Islet precursor cell (in vitro differentiated cells): ENCODE data around the gene SCT.
A peak's percentile ranks its signal among the peaks of the same experiment; 100 is the strongest.

Experiments
- DNase-seq: peaks from one replicate; pipeline ENCODE4 v3.0.0-alpha.2; 2018

SCT gene

DNA sequence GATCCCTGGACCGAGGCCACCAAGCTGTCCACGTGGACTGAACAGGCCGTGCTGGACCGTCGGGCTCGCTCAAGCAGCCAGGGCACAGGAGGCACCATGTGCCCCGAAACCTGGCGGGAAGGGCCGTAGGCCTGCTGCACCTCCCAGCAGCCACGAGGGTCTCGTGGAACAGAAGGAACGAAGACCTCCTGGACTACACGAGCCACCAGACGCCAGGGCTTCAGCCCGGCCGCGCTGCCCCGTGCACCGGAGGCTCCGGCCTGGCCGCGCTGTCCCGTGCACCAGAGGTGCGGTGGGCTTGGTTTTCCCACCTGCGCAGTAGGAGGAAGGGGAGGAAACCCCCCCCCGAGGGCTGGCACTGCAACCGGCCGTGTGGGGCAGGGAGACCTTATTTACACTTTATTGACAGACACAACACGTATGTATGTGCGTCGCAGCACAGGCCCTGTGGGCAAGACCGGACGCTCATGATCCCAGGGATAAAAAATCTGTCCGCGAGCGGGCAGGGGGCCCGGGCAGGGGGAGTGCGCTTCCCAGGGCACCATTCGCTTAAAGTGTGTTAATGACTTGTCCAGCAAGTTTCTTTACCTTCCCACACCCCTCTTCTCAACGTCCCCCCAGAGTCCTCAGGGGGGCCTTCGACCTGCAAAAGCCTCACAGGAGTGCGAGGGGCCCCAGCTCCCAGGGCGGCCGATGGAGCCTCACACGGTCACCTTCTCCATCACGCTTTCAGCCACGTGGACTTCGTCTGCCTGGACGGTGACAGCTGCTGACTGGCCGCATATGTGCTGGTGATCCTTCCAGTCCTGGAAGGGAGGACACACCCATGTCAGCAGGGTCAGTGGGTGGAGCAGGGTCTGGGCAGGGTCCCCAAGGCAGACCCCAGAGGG, 17.1 kb upstream of the SCT start:
- DNase-seq = no peak

DNA sequence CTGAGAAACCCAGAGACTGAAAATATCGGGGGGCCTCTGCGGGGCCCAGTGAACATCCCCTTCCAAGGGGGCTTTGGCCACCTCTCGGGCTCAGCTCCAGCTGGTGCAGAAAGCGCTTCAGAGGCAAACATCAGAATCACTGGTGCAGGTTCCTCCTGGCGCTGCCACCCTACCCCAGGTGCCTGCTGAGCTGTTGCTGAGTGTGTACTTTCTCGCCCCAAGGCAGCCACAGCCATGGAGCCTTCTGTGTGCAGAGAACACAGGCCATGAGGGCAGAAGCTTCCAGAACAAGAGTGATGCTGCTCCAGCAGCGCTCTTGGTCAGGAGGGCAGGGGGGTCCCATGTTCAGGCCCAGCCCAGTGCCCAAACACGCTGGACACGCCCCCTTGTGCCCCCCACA, 16.4 kb upstream of the SCT start:
- DNase-seq = no peak

DNA sequence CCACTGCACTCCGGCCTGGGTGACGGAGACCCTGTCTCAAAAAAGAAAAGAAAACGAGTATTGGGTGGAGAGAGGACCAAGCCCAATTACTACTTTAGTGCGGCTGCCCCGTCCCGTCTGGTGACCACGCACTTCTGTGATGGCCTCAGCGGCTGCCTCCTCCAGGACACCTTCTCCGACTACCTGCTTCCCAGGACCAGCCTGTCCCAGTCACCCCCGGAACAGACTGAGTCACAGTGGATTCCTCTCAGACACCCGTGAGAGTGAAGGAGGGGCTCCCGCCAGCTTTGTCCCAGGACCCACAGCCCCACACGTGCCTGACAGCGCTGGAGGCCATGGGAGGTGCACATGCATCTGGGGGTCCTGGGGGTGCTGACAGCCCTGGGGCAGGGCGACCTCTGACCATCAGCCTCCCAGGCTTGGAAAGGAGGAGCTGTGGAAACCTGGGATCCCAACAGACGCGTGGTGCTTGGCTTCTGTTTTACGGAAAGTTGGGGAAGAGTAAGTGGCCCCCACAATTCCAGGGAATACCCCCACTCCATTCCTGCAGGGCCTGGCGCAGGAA, 14.9 kb upstream of the SCT start:
- DNase-seq = peak; percentile 51

DNA sequence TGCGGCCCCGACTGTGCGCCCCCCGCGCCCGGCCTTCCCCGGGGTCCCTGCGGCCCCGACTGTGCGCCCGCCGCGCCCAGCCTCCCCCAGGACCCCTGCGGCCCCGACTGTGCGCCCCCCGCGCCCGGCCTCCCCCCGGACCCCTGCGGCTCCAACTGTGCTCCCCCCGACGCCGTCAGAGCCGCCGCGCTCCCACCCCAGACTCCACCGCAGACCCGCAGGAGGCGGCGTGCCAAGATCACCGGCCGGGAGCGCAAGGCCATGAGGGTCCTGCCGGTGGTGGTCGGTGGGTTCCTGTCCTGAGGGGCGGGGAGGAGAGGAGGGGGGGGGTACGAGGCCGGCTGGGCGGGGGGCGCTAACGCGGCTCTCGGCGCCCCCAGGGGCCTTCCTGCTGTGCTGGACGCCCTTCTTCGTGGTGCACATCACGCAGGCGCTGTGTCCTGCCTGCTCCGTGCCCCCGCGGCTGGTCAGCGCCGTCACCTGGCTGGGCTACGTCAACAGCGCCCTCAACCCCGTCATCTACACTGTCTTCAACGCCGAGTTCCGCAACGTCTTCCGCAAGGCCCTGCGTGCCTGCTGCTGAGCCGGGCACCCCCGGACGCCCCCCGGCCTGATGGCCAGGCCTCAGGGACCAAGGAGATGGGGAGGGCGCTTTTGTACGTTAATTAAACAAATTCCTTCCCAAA, 13.2 kb upstream of the SCT start:
- DNase-seq = peak; percentile 58

DNA sequence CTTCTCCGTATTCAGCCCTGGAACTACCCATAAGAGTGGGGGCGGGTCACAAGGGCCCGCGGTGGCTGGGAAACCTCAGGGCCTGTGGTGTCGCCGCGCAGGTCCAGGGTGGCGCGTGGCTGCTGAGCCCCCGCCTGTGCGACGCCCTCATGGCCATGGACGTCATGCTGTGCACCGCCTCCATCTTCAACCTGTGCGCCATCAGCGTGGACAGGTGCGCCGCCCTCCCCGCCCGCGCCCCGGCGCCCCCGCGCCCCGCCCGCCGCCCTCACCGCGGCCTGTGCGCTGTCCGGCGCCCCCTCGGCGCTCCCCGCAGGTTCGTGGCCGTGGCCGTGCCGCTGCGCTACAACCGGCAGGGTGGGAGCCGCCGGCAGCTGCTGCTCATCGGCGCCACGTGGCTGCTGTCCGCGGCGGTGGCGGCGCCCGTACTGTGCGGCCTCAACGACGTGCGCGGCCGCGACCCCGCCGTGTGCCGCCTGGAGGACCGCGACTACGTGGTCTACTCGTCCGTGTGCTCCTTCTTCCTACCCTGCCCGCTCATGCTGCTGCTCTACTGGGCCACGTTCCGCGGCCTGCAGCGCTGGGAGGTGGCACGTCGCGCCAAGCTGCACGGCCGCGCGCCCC, 12.5 kb upstream of the SCT start:
- peak; percentile 53 for DNase-seq

DNA sequence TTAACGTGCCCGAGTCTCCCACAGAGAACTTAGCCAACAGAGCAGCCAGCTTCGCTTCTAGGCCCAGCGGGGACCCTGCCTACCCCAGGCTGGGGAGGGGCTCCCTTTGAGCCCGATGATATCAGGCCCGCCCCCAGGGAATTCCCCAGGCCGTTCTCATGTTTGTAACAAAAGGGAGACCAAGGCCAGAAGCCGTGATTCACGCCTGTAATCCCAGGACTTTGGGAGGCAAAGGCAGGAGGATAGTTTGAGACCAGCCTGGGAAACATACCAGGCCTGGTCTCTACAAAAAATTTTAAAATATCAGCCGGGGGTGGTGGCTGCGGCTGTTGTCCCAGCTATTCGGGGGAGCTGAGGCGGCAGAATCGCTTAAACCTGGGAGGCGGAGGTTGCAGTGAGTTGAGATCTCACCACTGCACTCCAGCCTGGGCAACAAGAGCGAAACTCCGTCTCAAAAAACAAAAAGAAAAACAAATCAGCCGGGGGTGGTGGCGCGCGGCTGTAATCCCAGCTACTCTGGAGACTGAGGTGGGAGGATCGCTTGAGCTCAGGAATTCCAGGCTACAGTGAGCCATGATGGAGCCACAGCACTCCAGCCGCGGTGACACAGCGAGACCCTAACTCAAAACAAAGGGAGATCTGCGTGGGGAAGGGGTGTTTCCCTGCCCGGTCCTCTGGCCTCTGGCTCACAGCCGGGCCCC, 11.8 kb upstream of the SCT start:
- peak; percentile 66 for DNase-seq

DNA sequence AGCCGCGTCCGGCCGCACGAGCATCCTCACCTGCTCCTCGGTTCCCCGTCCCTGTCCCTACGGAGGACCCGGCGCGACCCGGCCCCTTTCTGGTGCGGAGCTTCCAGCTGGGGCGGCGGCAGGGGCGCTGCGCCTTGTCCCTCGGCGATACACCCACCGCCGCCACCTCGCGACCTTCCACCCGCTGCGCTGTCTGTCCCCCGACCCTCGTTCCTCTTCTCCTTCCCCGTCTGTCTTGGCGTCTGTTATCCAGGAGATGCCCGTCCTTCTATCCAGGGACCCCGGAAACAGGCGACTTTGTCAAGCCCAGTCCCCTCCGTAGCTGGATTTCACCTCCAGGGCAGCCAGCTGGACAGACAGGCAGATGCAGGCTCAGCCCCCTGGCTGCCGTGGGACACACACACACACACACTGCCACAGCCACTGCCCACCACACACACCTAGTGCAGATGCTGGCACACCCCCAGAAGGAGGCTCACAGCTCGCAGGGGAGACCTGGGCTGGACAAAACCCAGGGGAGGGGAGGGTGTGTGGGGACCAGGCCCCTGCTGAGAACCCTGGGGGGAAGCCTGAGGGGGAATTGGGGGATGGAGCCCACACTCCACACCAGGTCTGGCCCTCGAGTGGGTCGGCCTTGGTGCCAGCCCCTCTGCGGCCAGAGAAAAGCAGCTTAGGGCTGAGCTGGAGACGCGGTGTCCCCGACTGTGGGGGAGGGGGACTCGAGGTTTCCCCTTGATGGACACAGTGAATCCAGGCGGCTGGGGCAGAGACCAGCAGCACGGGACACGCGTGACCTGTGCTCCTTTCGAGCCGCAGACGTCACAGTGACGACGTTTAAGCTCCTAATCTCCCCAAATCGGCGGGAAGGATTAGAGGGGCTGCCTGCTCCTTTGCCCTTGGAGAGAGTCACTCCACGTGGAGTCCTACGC, 10.9 kb upstream of the SCT start:
- DNase-seq = peak; percentile 55

DNA sequence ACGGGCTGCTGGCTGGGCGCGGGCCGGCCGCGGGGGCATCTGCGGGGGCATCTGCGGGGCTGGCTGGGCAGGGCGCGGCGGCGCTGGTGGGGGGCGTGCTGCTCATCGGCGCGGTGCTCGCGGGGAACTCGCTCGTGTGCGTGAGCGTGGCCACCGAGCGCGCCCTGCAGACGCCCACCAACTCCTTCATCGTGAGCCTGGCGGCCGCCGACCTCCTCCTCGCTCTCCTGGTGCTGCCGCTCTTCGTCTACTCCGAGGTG, 10.3 kb upstream of the SCT start:
- DNase-seq = no peak

DNA sequence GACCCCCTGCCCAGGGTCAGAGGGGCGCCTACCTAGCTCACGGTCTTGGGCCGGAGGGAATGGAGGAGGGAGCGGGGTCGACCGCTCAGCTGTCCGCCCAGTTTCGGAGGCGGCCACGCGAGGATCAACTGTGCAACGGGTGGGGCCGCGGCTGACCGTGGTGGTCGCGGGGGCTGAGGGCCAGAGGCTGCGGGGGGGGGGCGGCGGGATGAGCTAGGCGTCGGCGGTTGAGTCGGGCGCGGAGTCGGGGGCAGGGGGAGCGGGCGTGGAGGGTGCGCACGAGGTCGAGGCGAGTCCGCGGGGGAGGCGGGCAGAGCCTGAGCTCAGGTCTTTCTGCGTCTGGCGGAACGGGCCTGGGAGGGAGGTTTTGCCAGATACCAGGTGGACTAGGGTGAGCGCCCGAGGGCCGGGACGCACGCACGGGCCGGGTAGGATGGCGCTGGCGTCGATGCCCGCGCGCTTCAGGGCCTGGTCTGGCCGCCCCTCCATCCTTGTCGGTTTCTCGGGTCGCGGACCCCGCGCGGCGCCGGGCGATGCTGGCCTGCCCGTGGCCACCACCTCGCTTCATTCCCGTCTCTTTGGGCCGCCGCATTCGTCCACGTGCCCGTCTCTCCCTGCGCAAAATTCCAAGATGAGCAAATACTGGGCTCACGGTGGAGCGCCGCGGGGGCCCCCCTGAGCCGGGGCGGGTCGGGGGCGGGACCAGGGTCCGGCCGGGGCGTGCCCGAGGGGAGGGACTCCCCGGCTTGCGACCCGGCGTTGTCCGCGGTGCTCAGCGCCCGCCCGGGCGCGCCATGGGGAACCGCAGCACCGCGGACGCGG, 9.7 kb upstream of the SCT start, which contains the start of gene DRD4:
TSS of gene DRD4 (plus strand) at position 759 of the 822 bp plus-strand sequence. CDS start at position 795, 36 bp downstream.
- DNase-seq = peak; percentile 65

DNA sequence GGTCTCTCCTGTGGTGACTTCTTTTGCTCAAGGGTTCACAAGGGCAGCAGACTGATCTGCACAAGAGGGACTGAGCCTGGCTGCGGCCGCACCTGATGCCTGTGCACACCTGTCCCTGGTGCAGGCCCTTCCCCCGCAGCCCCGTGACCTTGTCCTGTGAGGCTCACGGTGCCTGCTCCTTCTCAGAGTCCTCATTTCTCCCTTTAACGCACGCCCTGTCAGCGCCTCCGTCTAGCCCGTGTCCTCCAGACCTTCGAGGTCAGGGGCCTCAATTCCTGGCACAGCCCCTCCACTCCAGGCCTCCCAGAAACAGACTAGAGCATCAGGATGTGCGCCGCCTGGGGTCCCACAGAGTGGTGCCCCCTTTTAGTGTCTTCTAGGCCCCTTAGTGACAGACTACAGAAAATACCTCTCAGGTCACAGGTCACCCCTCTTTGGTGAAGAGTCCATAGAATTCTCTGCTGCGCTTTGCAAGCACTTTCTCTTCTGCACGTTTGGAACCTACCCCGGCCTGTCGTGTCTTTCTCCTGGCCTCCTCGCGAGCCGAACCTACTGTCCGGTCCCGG, 9.0 kb upstream of the SCT start:
- peak; percentile 57 for DNase-seq

DNA sequence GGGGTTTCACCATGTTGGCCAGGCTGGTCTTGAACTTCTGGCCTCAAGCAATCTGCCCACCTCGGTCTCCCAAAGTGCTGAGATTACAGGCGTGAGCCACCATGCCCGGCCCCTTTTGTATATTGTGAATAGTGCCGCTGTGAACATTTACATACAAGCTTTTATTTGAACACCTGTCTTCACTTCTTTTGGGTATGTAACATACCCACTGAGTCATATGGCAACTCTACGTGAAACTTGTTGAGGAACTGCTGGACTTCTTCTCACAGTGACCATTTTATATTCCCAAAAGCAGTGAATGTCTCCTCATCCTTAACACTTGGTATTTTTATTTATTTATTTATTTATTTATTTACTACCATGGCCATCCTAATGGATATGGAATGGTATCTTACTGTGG, 3.9 kb upstream of the SCT start:
- DNase-seq = no peak

DNA sequence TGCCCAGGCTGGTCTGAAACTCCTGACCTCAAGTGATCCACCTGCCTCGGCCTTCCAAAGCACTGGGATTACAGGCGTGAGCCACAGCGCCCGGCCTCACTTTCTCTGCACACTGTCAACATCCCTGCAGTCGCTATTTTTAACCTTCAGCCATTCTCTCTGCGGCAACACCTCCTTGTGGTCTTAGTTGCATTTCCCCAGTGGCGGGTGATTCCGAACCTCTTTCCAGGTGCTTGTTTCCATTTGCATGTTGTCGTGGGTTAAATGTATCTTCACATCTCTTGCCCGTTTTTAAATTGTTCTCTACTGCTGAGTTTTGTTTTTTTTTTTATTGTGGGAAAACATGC, 2.2 kb upstream of the SCT start:
- no peak for DNase-seq

DNA sequence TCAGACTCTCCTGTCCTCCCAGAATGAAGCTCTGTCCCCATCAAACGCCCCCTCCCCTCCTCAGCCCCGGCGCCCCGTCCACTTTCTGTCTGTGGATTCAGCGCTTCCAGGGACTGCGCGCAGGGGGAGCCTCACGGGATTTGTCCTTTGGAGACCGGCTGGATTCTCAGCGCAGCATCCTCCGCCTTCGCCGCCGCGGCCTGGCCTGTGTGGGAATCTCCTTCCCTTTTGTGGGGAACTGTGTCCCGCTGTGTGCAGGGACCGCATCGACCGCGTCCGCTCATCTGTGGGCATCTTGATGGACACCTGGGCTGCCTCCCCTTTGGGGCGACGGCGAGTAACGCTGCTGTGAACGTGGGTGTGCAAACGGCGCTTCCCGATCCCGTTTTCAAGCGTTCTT, 1.1 kb upstream of the SCT start:
- DNase-seq = no peak

DNA sequence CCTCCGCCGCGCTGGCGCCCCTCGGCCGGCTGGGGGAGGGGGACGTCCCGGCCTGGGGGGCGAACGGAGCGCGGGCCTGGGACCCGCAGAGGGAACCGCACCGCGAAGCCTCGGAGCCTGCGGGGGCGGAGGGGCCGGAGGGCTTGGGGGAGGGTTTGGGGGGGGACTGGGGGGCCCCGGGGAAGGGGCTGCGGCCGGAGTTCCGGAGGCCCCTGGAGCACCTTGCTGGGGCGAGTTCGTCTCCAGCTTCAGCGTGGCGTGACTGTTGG, 261 bp upstream of the SCT start:
- DNase-seq = no peak

DNA sequence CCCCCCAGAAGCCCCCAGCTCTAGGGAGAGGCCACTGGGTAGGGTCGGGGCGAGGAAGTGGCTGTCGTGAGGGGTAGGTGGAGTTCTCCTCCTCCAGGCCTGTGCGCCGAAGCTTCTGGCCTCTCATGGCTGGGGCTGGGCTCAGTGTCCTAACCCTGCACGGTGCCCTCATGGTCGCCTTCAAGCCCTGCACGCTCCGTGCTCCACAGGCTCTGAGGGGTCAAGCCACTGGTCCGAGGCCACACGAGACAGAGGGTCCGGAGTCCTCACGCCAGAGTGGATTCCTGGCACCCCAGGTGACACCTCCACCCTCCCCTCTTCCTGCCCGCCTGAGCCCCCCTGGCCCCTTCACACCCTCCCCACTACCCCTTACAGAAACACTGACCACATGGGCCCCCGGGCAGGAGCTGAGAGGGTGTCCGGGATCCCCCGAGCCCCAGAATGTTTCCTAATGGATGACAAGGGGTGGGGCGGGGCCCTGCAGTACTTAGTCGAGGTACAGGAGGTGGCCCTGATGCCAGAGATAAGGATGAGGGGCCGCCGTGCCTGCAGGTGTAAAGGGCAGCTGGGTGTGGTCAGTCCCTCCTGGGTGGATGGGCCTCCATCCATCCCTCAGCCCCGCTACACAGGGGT, 1.2 kb downstream of the SCT start:
- no peak for DNase-seq

DNA sequence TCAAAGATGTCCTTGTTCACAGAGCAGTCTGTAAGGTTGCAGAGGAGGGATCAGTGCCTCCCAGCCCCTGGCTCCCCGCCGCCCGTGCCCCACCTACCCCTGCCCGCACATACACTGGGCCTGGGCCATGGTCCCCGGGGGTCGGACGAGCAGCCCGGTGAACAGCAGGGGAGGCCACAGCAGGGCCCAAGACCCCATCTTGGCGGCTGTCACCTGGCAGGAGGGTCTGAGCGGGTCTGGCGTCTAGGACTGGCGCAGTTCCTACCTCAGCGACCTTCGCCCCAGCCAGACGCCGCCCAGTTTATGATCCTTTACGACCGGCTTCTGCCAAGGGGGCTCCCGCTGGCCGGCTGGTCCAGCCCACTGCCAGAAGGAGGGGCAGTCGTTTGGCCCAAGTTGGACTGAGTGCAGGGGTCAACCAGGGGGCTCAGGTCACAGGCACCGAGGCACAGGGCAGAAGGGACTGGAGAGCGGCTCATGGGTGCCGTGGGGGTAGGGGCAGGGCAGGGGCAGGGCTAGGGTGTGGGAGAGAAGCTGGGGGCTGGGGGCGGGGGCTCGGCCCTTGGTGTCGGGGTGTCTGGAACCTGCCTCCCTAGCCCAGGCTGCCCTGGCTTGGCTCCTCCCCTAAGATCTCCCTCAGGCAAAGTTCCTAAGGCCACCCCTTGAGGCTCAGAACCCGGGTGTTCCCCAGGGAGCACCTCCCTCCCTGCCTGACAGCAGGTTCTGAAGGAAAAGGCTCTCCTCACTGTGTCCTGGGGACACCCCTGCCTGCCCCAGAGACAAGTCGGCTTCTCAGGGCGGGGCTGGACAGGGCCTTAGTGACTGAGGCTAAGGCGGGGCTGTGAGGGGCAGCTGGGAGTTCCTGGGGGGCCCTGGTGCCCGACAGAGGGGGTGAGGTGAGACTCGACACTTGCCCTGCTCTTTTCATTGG, 2.0 kb downstream of the SCT start, which contains the start of gene CDHR5:
TSS of gene CDHR5 (minus strand) at position 251 of the 931 bp plus-strand sequence. CDS start at position 198, 53 bp downstream.
- no peak for DNase-seq

DNA sequence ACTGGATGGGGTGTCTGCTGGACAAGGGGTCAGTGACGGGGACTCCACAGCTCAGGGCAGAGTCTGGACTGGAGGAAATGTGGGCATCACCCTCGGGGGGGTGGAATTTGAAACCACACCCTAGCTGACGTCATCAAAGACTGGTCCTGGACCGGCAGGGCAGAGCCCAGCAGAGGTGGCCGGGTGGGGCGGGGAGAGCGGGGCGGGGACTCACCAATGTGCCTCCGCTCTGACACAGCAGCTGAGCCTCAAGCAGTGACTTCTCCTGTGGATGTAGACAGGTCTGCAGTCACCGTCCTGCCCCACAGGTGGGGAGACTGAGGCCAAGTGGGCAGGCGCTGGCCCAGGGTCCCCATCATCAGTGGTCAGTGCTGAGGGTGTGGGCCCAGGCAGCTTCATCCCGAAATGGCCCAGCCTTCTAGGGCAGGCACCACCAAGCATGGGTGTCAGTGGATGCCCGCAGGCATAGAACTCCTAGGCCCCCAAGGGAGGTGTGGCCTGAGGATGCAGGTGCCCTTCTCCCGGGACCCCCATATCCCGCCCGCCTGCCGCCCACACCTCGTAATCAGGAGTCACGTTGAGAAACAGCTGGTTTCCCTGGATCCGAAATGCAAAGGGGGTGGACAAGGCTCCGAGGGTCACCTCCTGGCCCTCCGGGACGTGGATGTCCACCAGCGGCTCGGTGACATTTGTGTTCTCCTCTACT, 2.8 kb downstream of the SCT start:
- no peak for DNase-seq

DNA sequence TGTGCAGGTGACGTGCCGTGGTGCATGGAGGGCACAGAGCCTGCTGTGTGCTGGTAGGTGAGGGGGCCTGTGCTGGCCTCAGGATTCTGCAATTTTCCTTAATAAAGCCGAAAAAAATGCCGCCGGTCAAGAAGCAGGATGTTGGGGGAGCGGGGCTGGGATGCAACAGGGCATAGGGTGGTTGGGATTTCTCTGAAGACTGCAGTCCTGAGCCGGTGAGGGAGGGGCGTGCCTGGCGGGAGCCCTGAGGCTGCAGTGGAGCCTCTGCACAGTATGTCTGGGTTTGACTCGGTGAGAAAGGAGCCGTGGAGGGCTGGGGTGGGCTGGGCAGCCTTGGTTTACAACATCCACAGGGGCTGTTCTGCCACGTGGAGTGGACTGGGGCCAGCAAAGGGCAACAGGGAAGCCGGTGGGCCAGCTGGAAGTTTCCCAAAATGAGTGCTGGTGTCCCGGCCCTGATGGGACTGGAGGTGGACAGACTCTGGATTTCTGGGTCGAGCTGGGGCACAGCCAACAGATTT, 3.6 kb downstream of the SCT start:
- DNase-seq = no peak
